Measurements from ENCODE around the gene SV2A. TPM values are rescaled to one million over a fixed set of nuclear protein-coding genes. Genes with fewer than 3 reads are reported as not detected.

The SV2A gene, protein sequence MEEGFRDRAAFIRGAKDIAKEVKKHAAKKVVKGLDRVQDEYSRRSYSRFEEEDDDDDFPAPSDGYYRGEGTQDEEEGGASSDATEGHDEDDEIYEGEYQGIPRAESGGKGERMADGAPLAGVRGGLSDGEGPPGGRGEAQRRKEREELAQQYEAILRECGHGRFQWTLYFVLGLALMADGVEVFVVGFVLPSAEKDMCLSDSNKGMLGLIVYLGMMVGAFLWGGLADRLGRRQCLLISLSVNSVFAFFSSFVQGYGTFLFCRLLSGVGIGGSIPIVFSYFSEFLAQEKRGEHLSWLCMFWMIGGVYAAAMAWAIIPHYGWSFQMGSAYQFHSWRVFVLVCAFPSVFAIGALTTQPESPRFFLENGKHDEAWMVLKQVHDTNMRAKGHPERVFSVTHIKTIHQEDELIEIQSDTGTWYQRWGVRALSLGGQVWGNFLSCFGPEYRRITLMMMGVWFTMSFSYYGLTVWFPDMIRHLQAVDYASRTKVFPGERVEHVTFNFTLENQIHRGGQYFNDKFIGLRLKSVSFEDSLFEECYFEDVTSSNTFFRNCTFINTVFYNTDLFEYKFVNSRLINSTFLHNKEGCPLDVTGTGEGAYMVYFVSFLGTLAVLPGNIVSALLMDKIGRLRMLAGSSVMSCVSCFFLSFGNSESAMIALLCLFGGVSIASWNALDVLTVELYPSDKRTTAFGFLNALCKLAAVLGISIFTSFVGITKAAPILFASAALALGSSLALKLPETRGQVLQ
- under 1 TPM; 0.12 to 0.56 (median 0.30) TPM for total RNA-seq

DNA sequence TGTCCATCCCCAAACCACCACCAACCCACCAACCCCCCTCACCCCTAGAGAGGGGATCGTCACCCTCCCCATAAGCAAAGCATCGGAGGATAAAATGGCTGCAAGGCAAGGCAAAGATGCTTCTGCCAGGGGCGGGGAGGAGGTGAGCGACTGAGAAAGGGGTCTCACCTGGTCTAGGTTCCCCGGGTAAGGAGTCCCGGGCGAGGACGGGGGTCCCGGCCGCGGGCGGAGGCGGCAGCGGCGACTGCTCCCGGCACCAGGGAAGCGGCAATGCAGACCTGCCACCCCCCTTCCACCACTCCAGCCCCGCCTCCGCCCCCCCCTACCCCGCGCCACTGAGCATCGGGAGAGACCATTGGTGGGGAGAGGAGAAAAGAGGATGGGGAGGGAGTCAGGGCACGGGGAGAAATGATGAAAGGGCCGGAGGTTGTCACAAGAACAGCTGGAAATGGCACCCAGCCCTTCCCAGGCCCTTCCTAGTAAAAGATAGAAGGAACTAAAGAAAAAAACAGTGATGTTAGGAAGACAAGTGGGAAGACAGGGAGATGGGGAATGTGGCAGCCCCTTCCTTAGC, at the start of gene SV2A:
TSS of gene SV2A (minus strand) at position 274 of the 574 bp plus-strand sequence. CDS start 4,004 bp downstream, outside the sequence.
- Histone ChIP-seq H3K4me1 (no peaks in the 10 kb centered on the region), H3K27ac (no peak within 1 kb of the TSS), H3K36me3 (peaks cover 0 to 10% of the 10 kb centered on the region in 2 donors), H3K4me3 (peak within 1 kb of the TSS in 3 of 4 donors; percentile 33 to 44 (median 36)), H3K27me3 (peaks cover 11 to 19% (median 13%) of the 10 kb centered on the region in 3 donors), H3K9me3 (no peaks in the 10 kb centered on the region)
- TF ChIP-seq, protein P1, sequence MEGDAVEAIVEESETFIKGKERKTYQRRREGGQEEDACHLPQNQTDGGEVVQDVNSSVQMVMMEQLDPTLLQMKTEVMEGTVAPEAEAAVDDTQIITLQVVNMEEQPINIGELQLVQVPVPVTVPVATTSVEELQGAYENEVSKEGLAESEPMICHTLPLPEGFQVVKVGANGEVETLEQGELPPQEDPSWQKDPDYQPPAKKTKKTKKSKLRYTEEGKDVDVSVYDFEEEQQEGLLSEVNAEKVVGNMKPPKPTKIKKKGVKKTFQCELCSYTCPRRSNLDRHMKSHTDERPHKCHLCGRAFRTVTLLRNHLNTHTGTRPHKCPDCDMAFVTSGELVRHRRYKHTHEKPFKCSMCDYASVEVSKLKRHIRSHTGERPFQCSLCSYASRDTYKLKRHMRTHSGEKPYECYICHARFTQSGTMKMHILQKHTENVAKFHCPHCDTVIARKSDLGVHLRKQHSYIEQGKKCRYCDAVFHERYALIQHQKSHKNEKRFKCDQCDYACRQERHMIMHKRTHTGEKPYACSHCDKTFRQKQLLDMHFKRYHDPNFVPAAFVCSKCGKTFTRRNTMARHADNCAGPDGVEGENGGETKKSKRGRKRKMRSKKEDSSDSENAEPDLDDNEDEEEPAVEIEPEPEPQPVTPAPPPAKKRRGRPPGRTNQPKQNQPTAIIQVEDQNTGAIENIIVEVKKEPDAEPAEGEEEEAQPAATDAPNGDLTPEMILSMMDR (IDR thresholded peaks at IDR 0.05 in 4 of 5, conservative IDR thresholded peaks at IDR 0.05 in 1 of 5), result no peak
- no peak for TF ChIP-seq POLR2A (IDR thresholded peaks at IDR 0.05)
- ATAC-seq (no peak), DNase-seq (no peak)
- in situ Hi-C loops (cut with MboI; ENCODE audit: low sequenced_read_pairs in 4 of 4) (no loop called here), intact Hi-C loops (cut with DNase I; ENCODE audit: low total_unique reads) (no loop called here)

DNA sequence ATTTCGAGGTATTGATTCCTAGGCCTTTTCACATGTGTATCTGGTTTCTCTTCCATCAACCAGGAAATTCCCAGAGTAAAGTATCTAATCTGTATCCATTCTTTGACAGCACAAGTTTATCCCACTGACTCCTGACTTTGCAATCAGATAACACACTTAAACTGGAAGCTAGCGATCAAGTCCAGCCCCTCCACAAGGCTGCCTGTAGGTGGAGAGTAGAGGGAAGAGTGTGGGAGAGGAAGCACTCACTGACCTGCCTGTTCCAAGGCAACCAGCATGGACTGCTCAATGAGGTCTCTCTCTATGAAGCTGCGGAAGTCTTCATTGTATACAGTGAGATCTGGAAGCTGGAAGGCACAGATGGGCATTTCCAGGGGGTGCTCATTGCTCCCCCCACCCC, 49.4 kb upstream of the SV2A start:
- in situ Hi-C loops (cut with MboI; ENCODE audit: low sequenced_read_pairs in 4 of 4) (loop anchor here in 2 of 4 donors (5.0 to 25.0 kb wide), 3 partner anchors 80 to 220 kb away; no protein-coding TSS in a partner anchor), intact Hi-C loops (cut with DNase I; ENCODE audit: low total_unique reads) (no loop called here)
- H3K36me3 ChIP-seq, result peaks cover 3 to 93% of the 10 kb centered on the region in 2 donors

DNA sequence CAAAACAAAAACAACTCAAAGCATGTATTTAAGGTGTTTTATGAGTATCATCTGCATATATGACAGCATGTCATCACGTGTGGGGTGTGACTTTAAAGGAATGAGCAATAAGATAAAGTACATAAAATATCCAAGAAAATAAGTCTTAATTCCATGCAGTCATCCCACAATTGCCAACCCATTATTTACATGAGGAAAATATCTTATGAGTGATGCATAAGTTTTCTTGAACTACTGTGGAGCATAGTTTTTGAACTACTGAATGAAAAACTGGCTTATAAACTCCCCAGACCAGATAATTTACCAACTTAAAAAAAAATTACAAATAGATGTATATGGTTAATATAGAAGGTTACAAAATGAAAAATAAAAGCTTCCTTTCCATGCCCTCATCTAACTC, 48.8 kb upstream of the SV2A start:
- Histone ChIP-seq H3K36me3 (peaks cover 3 to 90% of the 10 kb centered on the region in 2 donors), H3K4me3 (no peak overlapping the region), H3K4me1 (peaks cover 0 to 5% of the 10 kb centered on the region in 2 donors), H3K27ac (no peak overlapping the region), H3K27me3 (no peaks in the 10 kb centered on the region), H3K9me3 (no peaks in the 10 kb centered on the region)
- TF ChIP-seq POLR2A (IDR thresholded peaks at IDR 0.05), result no peak
- ATAC-seq (no peak), DNase-seq (no peak)
- in situ Hi-C loops (cut with MboI; ENCODE audit: low sequenced_read_pairs in 4 of 4) (loop anchor here in 2 of 4 donors (5.0 to 25.0 kb wide), 3 partner anchors 81 to 221 kb away; no protein-coding TSS in a partner anchor), intact Hi-C loops (cut with DNase I; ENCODE audit: low total_unique reads) (no loop called here)

More for the DNA sequence above, 49.4 kb upstream of the SV2A start:
- Histone ChIP-seq H3K27me3 (no peaks in the 10 kb centered on the region), H3K27ac (no peak overlapping the region), H3K9me3 (no peaks in the 10 kb centered on the region), H3K4me1 (peaks cover 0 to 5% of the 10 kb centered on the region in 2 donors), H3K4me3 (no peak overlapping the region)
- no peak for DNase-seq
- no peak for ATAC-seq
- TF ChIP-seq, protein P1 (IDR thresholded peaks at IDR 0.05 in 4 of 5, conservative IDR thresholded peaks at IDR 0.05 in 1 of 5), result no peak
- no peak for TF ChIP-seq POLR2A (IDR thresholded peaks at IDR 0.05)

GRCh38 chr1:149965440-149965839, 47.8 kb upstream of the SV2A start:
- in situ Hi-C loops (cut with MboI; ENCODE audit: low sequenced_read_pairs in 4 of 4), result loop anchor here in 2 of 4 donors (5.0 to 25.0 kb wide), 3 partner anchors 82 to 222 kb away; no protein-coding TSS in a partner anchor
- Histone ChIP-seq H3K4me3 (no peak overlapping the region), H3K4me1 (peaks cover 0 to 5% of the 10 kb centered on the region in 2 donors), H3K27me3 (no peaks in the 10 kb centered on the region), H3K9me3 (no peaks in the 10 kb centered on the region), H3K36me3 (peaks cover 3 to 86% of the 10 kb centered on the region in 2 donors), H3K27ac (no peak overlapping the region)
- TF ChIP-seq, protein P1 (IDR thresholded peaks at IDR 0.05 in 4 of 5, conservative IDR thresholded peaks at IDR 0.05 in 1 of 5), result no peak
- no peak for TF ChIP-seq POLR2A (IDR thresholded peaks at IDR 0.05)
- ATAC-seq (no peak), DNase-seq (no peak)
- intact Hi-C loops (cut with DNase I; ENCODE audit: low total_unique reads), result no loop called here
